Transverse colon (tissue), 4 donors: ENCODE measurements around the gene LCMT1.

Experiments
- CTCF ChIP-seq, 5 experiments: fragments of 200-600 bp in 3 of 5; fragments of 450-650 bp in 2 of 5; sonication (generic) in 3 of 5; IDR thresholded peaks; 1 replicate in 2 of 5; 2 replicates in 3 of 5; pipeline ENCODE4 v1.5.1; 2016 to 2017; ENCODE audit warnings: antibody characterized with exemption in 5 of 5, inconsistent platforms in 3 of 5, mild to moderate bottlenecking in 2 of 5, moderate library complexity in 1 of 5
- EP300 ChIP-seq: sonication (generic); formaldehyde crosslinking; IDR thresholded peaks from one replicate; pipeline ENCODE4 v1.6.1; 2017; ENCODE audit warnings: antibody characterized with exemption, low read depth
- POLR2A ChIP-seq: fragments of 450-650 bp; IDR thresholded peaks from one replicate; pipeline ENCODE4 v1.6.1; 2016; ENCODE audit warnings: antibody characterized with exemption, mild to moderate bottlenecking, moderate library complexity
- POLR2AphosphoS5 ChIP-seq, 3 donors: sonication (generic); formaldehyde crosslinking; IDR thresholded peaks; one replicate each; pipeline ENCODE4 v1.6.1; 2016; ENCODE audit warnings: antibody characterized with exemption in 3 of 3

- TF ChIP-seq CTCF (IDR thresholded peaks at IDR 0.05) (no peak), POLR2A (no peak), POLR2AphosphoS5 (IDR thresholded peaks at IDR 0.05) (no peak), EP300 (no peak)
Observed at GRCh38 chr16:25095636-25096035, 15.9 kb upstream of the LCMT1 start.
